HepG2 (cell line): ENCODE results near the gene SETD7. TPM values are rescaled to one million over a fixed set of nuclear protein-coding genes. Genes with fewer than 3 reads are reported as not detected.

Experiments
- ATAC-seq: fragments of 200-7000 bp; cut with Tn5 transposase; 3 replicates; pipeline ENCODE4 v1.9.1; 2020; ENCODE audit warnings: mild to moderate bottlenecking, moderate library complexity
- BruUV-seq: library from RNA; stranded (reverse); fragments of 400-500 nt; replicated peaks from 2 replicates; lab custom pipeline; 2021; lab: Mats Ljungman, UMichigan
- CTCF ChIA-PET: fragments of 300-600 bp; formaldehyde crosslinking; extraction: SDS; loops from one replicate; lab custom pipeline; 2021; ENCODE audit warnings: low total read pairs, inconsistent platforms, low intra/inter-chr PET ratio; lab: Yijun Ruan, JAX
- POLR2A ChIA-PET: fragments of 350-600 bp; sonication (Branson Sonifier 250); formaldehyde crosslinking; loops from one replicate; lab custom pipeline; 2020; ENCODE audit warnings: antibody characterized with exemption, inconsistent platforms; lab: Yijun Ruan, JAX
- DNase-seq: peaks from one replicate; pipeline ENCODE4 v3.0.0-alpha.2; 2015; ENCODE audit warnings: low spot score
- FAIRE-seq: peaks from 3 replicates; lab custom pipeline; 2011; peaks lifted over from hg19 to GRCh38; lab: Jason Lieb, UNC
- H2AFZ ChIP-seq: one replicate; pipeline ENCODE4 v1.6.1; 2011; ENCODE audit warnings: low read length, inconsistent platforms
- H3K27ac ChIP-seq: fragments of 300-600 bp; 3 replicates; pipeline ENCODE4 v1.8.0; 2011; ENCODE audit warnings: mixed run types, mild to moderate bottlenecking, mixed read lengths, low read length, inconsistent platforms; ENCODE audit not compliant: insufficient read depth; ENCODE audit errors: extremely low read length
- H3K27me3 ChIP-seq, 2 experiments: fragments of 200-600 bp in 1 of 2; 2 replicates in 1 of 2; 3 replicates in 1 of 2; pipeline versions ENCODE4 v1.6.0 to v1.8.0; 2011; ENCODE audit warnings: low read length in 2 of 2, mild to moderate bottlenecking in 2 of 2, moderate library complexity in 2 of 2, inconsistent platforms in 1 of 2; ENCODE audit not compliant: insufficient read depth in 2 of 2, control insufficient read depth in 1 of 2
- H3K36me3 ChIP-seq, 2 experiments: fragments of 200-600 bp in 1 of 2; replicated peaks in 1 of 2; 2 replicates in 1 of 2; 3 replicates in 1 of 2; pipeline versions ENCODE4 v1.5.1 to v1.8.0; 2011; ENCODE audit warnings: low read length in 2 of 2, inconsistent platforms in 1 of 2; ENCODE audit not compliant: insufficient read depth in 2 of 2, control insufficient read depth in 1 of 2
- H3K4me1 ChIP-seq: 2 replicates; pipeline ENCODE4 v1.5.1; 2012; ENCODE audit warnings: low read length, inconsistent platforms; ENCODE audit not compliant: insufficient read depth
- H3K4me2 ChIP-seq: 2 replicates; pipeline ENCODE4 v1.6.0; 2011; ENCODE audit warnings: low read depth, low read length, inconsistent platforms
- H3K4me3 ChIP-seq, 3 experiments: fragments of 200-600 bp in 1 of 3; sonication (generic), shearing (Covaris generic) in 1 of 3; replicated peaks in 1 of 3; 2 replicates each; pipeline ENCODE4 v1.5.1; 2011 to 2016; ENCODE audit warnings: low read length in 3 of 3, inconsistent platforms in 2 of 3, low read depth in 2 of 3, mild to moderate bottlenecking in 2 of 3, control low read depth in 1 of 3, mixed read lengths in 1 of 3; ENCODE audit not compliant: insufficient read depth in 1 of 3
- H3K79me2 ChIP-seq: one replicate; pipeline ENCODE4 v1.6.1; 2011; ENCODE audit warnings: low read length, inconsistent platforms; ENCODE audit not compliant: insufficient read depth
- H3K9ac ChIP-seq: 2 replicates; pipeline ENCODE4 v1.6.0; 2011; ENCODE audit warnings: mild to moderate bottlenecking, low read depth, low read length, inconsistent platforms; ENCODE audit not compliant: insufficient read depth
- H3K9me3 ChIP-seq: 2 replicates; pipeline ENCODE4 v1.5.1; 2012; ENCODE audit warnings: mild to moderate bottlenecking, low read length
- H4K20me1 ChIP-seq: 2 replicates; pipeline ENCODE4 v1.6.0; 2011; ENCODE audit warnings: inconsistent platforms, mild to moderate bottlenecking, low read length, moderate library complexity; ENCODE audit not compliant: insufficient read depth
- BRD4 ChIP-seq: sonication (generic); formaldehyde crosslinking; IDR thresholded peaks from 2 replicates; pipeline ENCODE4 v1.4.0; 2020; ENCODE audit warnings: missing genetic modification reagents
- CTCF ChIP-seq: sonication (generic); formaldehyde crosslinking; IDR thresholded peaks from 2 replicates; pipeline ENCODE4 v1.5.0; 2020; ENCODE audit warnings: mild to moderate bottlenecking, missing genetic modification reagents, moderate library complexity
- DRAP1 ChIP-seq: IDR thresholded peaks from 2 replicates; pipeline ENCODE4 v1.6.1; 2016; ENCODE audit warnings: missing genetic modification reagents, missing compliant biosample characterization
- HMGA1 ChIP-seq: sonication (generic); formaldehyde crosslinking; conservative IDR thresholded peaks from 2 replicates; pipeline ENCODE4 v1.4.0; 2020; ENCODE audit warnings: missing genetic modification reagents
- ISX ChIP-seq: sonication (generic); formaldehyde crosslinking; conservative IDR thresholded peaks from 2 replicates; pipeline ENCODE4 v1.5.0; 2020; ENCODE audit warnings: missing genetic modification reagents
- SAFB2 ChIP-seq: sonication (generic); formaldehyde crosslinking; IDR thresholded peaks from 2 replicates; pipeline ENCODE4 v1.5.1; 2020; ENCODE audit warnings: missing genetic modification reagents, low read depth, mild to moderate bottlenecking, borderline replicate concordance
- TGIF2 ChIP-seq: IDR thresholded peaks from 2 replicates; pipeline ENCODE4 v1.6.1; 2016; ENCODE audit warnings: control low read depth, missing compliant biosample characterization
- TRIM22 ChIP-seq: fragments of 450-650 bp; IDR thresholded peaks from 2 replicates; pipeline ENCODE4 v1.6.1; 2017
- ZNF558 ChIP-seq: sonication (generic); formaldehyde crosslinking; IDR thresholded peaks from 2 replicates; pipeline ENCODE4 v1.9.0; 2022; ENCODE audit warnings: mild to moderate bottlenecking, missing genetic modification reagents, borderline replicate concordance
- ZNF562 ChIP-seq: sonication (generic); formaldehyde crosslinking; IDR thresholded peaks from 2 replicates; pipeline ENCODE4 v1.8.0; 2022; ENCODE audit warnings: missing genetic modification reagents, borderline replicate concordance
- ZNF740 ChIP-seq: sonication (generic); formaldehyde crosslinking; IDR thresholded peaks from 2 replicates; pipeline ENCODE4 v1.4.0; 2020; ENCODE audit warnings: missing genetic modification reagents
- WGBS: methylation state at CpG from one replicate; pipeline ENCODE4 v1.1.6; 2017; ENCODE audit warnings: low lambda C conversion rate; 5-methylcytosine and 5-hydroxymethylcytosine counted together
- in situ Hi-C: cut with HindIII; loops from 2 replicates; pipeline ENCODE4 v1.10.0; 2017; ENCODE audit warnings: low pct_unique_long_range_greater_than_20kb; ENCODE audit not compliant: extremely low pct_ligation_motif_present
- intact Hi-C: fragments of 100-400 bp; cut with micrococcal nuclease; formaldehyde crosslinking; loops from one replicate; pipeline ENCODE4 v1.10.0; 2022; ENCODE audit not compliant: unreplicated experiment
- polyA plus RNA-seq, 8 experiments: library from polyadenylated mRNA; depleted of rRNA in 3 of 8; stranded (reverse) in 7 of 8; unstranded in 1 of 8; fragments of >200 nt; fragmentation: Illumina TruSeq in 4 of 8; extraction: Trizol in 4 of 8; gene quantifications; 2 replicates each; pipeline versions ENCODE4 v1.2.1 to v1.2.3, GENCODE V29; 2011 to 2016; ENCODE audit warnings: low read depth in 4 of 8, missing spikeins in 1 of 8, mixed read lengths in 1 of 8; ENCODE audit not compliant: insufficient read depth in 1 of 8
- total RNA-seq, 5 experiments: library from RNA; depleted of rRNA; stranded (reverse); fragments of >200 nt; fragmentation: Illumina TruSeq; extraction: Trizol; gene quantifications; 2 replicates each; pipeline ENCODE4 v1.2.3, GENCODE V29; 2016; ENCODE audit warnings: low read depth in 1 of 5

Gene SETD7
- total and polyA plus RNA-seq, 2 of the 13 experiments (the other 11 are each of a cell fraction or from before 2014, with no cell fraction given): 0.08 to 0.22 TPM

GRCh38 chr4:139492429-139492828, 63.6 kb downstream of the SETD7 start:
- Histone ChIP-seq H3K9me3 (no peaks in the 10 kb centered on the region), H3K4me2 (no peak overlapping the region), H3K27me3 (peaks cover 0 to 5% of the 10 kb centered on the region in 2 experiments; a peak in 2 of 5 replicates), H2AFZ (no peak overlapping the region), H4K20me1 (no peaks in the 10 kb centered on the region)
- intact Hi-C loops: no loop called here
- FAIRE-seq: no peak
- ATAC-seq: no peak
- DNase-seq: no peak
- TF ChIP-seq TGIF2 (CRISPR knock-in tag) (no peak), BRD4 (CRISPR knock-in tag) (no peak), ZNF558 (CRISPR knock-in tag) (no peak), CTCF (CRISPR knock-in tag) (no peak), SAFB2 (no peak), ZNF562 (no peak), TRIM22 (no peak), ISX (CRISPR knock-in tag) (no peak), HMGA1 (CRISPR knock-in tag) (no peak), ZNF740 (CRISPR knock-in tag) (no peak), DRAP1 (no peak)
- TF ChIP-seq, all 625 proteins: peak for 0
- ChIA-PET POLR2A (no interaction called here), CTCF (no interaction called here)
- peaks cover 14% of the 10 kb centered on the region for H3K4me1 ChIP-seq
- no peaks in the 10 kb centered on the region for H3K36me3 ChIP-seq
- no TSS peak for BruUV-seq
- 77% methylated on average over 2 of the region's 2 CpGs for WGBS
- H3K79me2 ChIP-seq: no peaks in the 10 kb centered on the region
- no peak overlapping the region for H3K9ac ChIP-seq
- no peak overlapping the region for H3K27ac ChIP-seq
- in situ Hi-C loops: no loop called here
- H3K4me3 ChIP-seq: no peak overlapping the region
